ENCODE data around the gene FAM161B. TPM values are rescaled to one million over a fixed set of nuclear protein-coding genes. Genes with fewer than 3 reads are reported as not detected.

Gene FAM161B
- total RNA-seq, 1 experiment from 2014 or later = 1.6 TPM

- TSS peak; percentile 65 for BruUV-seq (replicated peaks)
- peak overlapping the region; percentile 83; the same call in 1 of the 2 replicates for H3K27ac ChIP-seq (ENCODE audit: low read depth, low read length)
- DNase-seq (ENCODE audit: low read depth, low spot score) (no peak), ATAC-seq (no peak)
- H4K20me1 ChIP-seq (ENCODE audit: insufficient read depth) = no peaks in the 10 kb centered on the region
- ChIA-PET RAD21 (ENCODE audit: low non-redundant PET in 1 of 2, low total read pairs in 2 of 2, uncharacterized antibody in 2 of 2, unreplicated experiment in 2 of 2) (no interaction called here), CTCF (interaction anchor here (2.1 kb wide), 1 partner anchor 158 kb away, joined by 9 read pairs; no protein-coding TSS in a partner anchor), POLR2A (no interaction called here)
- TF ChIP-seq ZBTB33 (IDR thresholded peaks at IDR 0.05; ENCODE audit: extremely low read depth, insufficient replicate concordance, low read length) (no peak), EZH2 (IDR thresholded peaks at IDR 0.05) (no peak), POLR2AphosphoS5 (IDR thresholded peaks at IDR 0.05; ENCODE audit: low read depth, low read length) (no peak), ZNF274 (IDR thresholded peaks at IDR 0.05; ENCODE audit: low read depth, low read length) (no peak), CTCF (IDR thresholded peaks at IDR 0.05 in 2 of 3, conservative IDR thresholded peaks at IDR 0.05 in 1 of 3; ENCODE audit: borderline replicate concordance in 1 of 3, insufficient read depth in 1 of 3, low read depth in 2 of 3, low read length in 2 of 3) (no peak), EGR1 (IDR thresholded peaks at IDR 0.05; ENCODE audit: low read depth) (0 out of 2 replicates have a peak, but pooled peaks have one; percentile 24)
- intact Hi-C loops (cut with micrococcal nuclease) = no loop called here
- H3K27me3 ChIP-seq (ENCODE audit: insufficient read depth, low read length) = no peaks in the 10 kb centered on the region
- peak overlapping the region; percentile 97 to 98 for H3K4me3 ChIP-seq (replicated peaks in 1 of 2; ENCODE audit: low read depth in 1 of 2, low read length in 2 of 2)
- no peak overlapping the region for H2AFZ ChIP-seq (ENCODE audit: low read depth, low read length, poor library complexity, severe bottlenecking)
- no peaks in the 10 kb centered on the region for H3K9me3 ChIP-seq (ENCODE audit: control insufficient read depth in 1 of 2, insufficient read depth in 1 of 2, low read depth in 1 of 2, low read length in 2 of 2)
- H3K9me2 ChIP-seq (ENCODE audit: insufficient read depth) = no peaks in the 10 kb centered on the region
- peak overlapping the region; percentile 82 for H3K4me2 ChIP-seq (ENCODE audit: low read length)
- peaks cover 4% of the 10 kb centered on the region in 2 experiments; a peak in 1 of 4 replicates for H3K36me3 ChIP-seq (ENCODE audit: control insufficient read depth in 1 of 2, insufficient read depth in 2 of 2, low read length in 2 of 2)
- peaks cover 9 to 27% of the 10 kb centered on the region in 2 experiments for H3K4me1 ChIP-seq (ENCODE audit: control insufficient read depth in 1 of 2, insufficient read depth in 2 of 2, low read length in 2 of 2)
- H3K79me2 ChIP-seq (ENCODE audit: insufficient read depth, low read length) = peaks cover 60% of the 10 kb centered on the region
- H3K9ac ChIP-seq (ENCODE audit: low read length) = peak overlapping the region; percentile 93
Observed at GRCh38 chr14:73887694-73888459, 62.0 kb downstream of the FAM161B start.

All from HCT116 (cell line).